OCI-LY1 (cell line): ENCODE measurements around the gene MAFG.
"Not testable (repeated sequence)": the region's sequence is repeated elsewhere in the genome, so short reads cannot be mapped to it uniquely, and the experiment has no call there.

ENCODE experiments used
- H2AFZ ChIP-seq: fragments of 200-600 bp; sonication (generic), shearing (Covaris generic); 2 replicates; pipeline ENCODE4 v1.6.0; 2014; ENCODE audit warnings: antibody characterized with exemption, mild to moderate bottlenecking, low read length
- H3F3A ChIP-seq: fragments of 200-600 bp; sonication (generic), shearing (Covaris generic); 2 replicates; pipeline ENCODE4 v1.6.0; 2014; ENCODE audit warnings: mild to moderate bottlenecking, antibody characterized with exemption, low read length, moderate library complexity; ENCODE audit not compliant: insufficient read depth
- H3K27ac ChIP-seq: fragments of 200-600 bp; sonication (generic); 2 replicates; pipeline ENCODE4 v1.5.1; 2014; ENCODE audit warnings: low read length, mixed run types, mild to moderate bottlenecking, low read depth; ENCODE audit not compliant: poor library complexity, severe bottlenecking
- H3K27me3 ChIP-seq: fragments of 200-600 bp; sonication (generic); 2 replicates; pipeline ENCODE4 v1.6.0; 2014; ENCODE audit warnings: antibody characterized with exemption, mild to moderate bottlenecking, low read length, moderate library complexity; ENCODE audit not compliant: insufficient read depth
- H3K36me3 ChIP-seq: fragments of 200-600 bp; sonication (generic); 2 replicates; pipeline ENCODE4 v1.6.1; 2014; ENCODE audit warnings: mild to moderate bottlenecking, antibody characterized with exemption, low read length, moderate library complexity, mixed read lengths; ENCODE audit not compliant: insufficient read depth
- H3K4me1 ChIP-seq: fragments of 200-600 bp; sonication (generic); 2 replicates; pipeline ENCODE4 v1.5.1; 2014; ENCODE audit warnings: mild to moderate bottlenecking, low read length, moderate library complexity; ENCODE audit not compliant: insufficient read depth, severe bottlenecking
- H3K4me2 ChIP-seq: fragments of 200-600 bp; sonication (generic), shearing (Covaris generic); 2 replicates; pipeline ENCODE4 v1.6.1; 2014; ENCODE audit warnings: low read length
- H3K4me3 ChIP-seq: fragments of 200-600 bp; sonication (generic); 2 replicates; pipeline ENCODE4 v1.5.1; 2014; ENCODE audit warnings: low read length, low read depth, mild to moderate bottlenecking, mixed read lengths; ENCODE audit not compliant: poor library complexity, severe bottlenecking
- H3K79me2 ChIP-seq: fragments of 200-600 bp; shearing (Covaris generic); 2 replicates; pipeline ENCODE4 v1.6.1; 2016; ENCODE audit warnings: mixed run types, low read length, mixed read lengths; ENCODE audit not compliant: insufficient read depth
- H3K9ac ChIP-seq: fragments of 200-600 bp; sonication (generic), shearing (Covaris generic); 2 replicates; pipeline ENCODE4 v1.6.1; 2014; ENCODE audit warnings: mild to moderate bottlenecking, low read length, mixed read lengths
- H3K9me2 ChIP-seq: fragments of 200-600 bp; sonication (generic), shearing (Covaris generic); 2 replicates; pipeline ENCODE4 v1.6.1; 2014; ENCODE audit warnings: low read depth, mild to moderate bottlenecking, low read length, mixed read lengths
- H3K9me3 ChIP-seq: fragments of 200-600 bp; shearing (Covaris generic); 2 replicates; pipeline ENCODE4 v1.6.1; 2014; ENCODE audit warnings: low read length, mixed read lengths
- H4K20me1 ChIP-seq: fragments of 200-600 bp; sonication (generic), shearing (Covaris generic); 2 replicates; pipeline ENCODE4 v1.6.0; 2016; ENCODE audit warnings: mild to moderate bottlenecking, low read length; ENCODE audit not compliant: insufficient read depth
- CTCF ChIP-seq: fragments of 200-600 bp; sonication (generic), shearing (Covaris generic); IDR thresholded peaks from 2 replicates; pipeline ENCODE4 v1.5.1; 2017; ENCODE audit warnings: mild to moderate bottlenecking, antibody characterized with exemption, low read length, moderate library complexity, mixed read lengths
- EZH2 ChIP-seq: fragments of 200-600 bp; sonication (generic), shearing (Covaris generic); IDR thresholded peaks from 2 replicates; pipeline ENCODE4 v1.8.0; 2017; ENCODE audit warnings: borderline replicate concordance, mixed run types, mild to moderate bottlenecking, antibody characterized with exemption, low read length, moderate library complexity, mixed read lengths

The MAFG gene

DNA sequence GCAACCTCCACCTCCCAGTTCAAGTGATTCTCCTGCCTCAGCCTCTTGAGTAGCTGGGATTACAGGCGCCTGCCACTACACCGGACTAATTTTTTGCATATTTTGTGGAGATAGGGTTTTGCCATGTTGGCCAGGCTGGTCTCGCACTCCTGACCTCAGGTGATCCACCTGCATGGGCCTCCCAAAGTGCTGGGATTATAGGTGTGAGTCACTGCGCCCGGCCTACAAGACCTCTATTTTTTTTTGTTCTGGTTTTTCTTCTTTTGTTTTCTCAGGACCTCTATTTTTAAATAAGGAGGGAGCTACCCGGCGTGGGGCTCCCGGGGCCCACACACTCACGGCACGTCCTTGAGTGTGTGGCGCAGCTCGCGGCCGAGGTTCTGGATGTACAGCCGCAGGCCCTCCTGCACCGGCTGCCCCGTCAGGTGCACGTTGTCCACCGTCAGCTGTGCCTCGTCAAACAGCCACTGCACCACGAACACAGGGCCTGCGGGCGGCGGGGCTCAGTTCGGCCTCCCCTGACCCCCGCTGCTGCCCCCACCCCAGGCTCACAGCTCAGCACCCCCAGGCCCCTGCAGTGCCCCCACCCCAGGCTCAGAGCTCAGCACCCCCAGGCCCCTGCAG, 27.6 kb upstream of the MAFG start:
- Histone ChIP-seq H3K4me2 (no peak overlapping the region), H3K9ac (no peak overlapping the region), H3K9me3 (no peaks in the 10 kb centered on the region), H3K36me3 (no peaks in the 10 kb centered on the region), H3K4me3 (no peak overlapping the region), H3K9me2 (no peaks in the 10 kb centered on the region), H4K20me1 (no peaks in the 10 kb centered on the region), H3K79me2 (no peaks in the 10 kb centered on the region), H3K27ac (no peak overlapping the region), H3K4me1 (peaks cover 9% of the 10 kb centered on the region), H2AFZ (no peak overlapping the region), H3F3A (no peaks in the 10 kb centered on the region), H3K27me3 (peaks cover 15% of the 10 kb centered on the region; the same call in 1 of the 2 replicates)
- no peak for TF ChIP-seq CTCF
- TF ChIP-seq EZH2, result no peak

DNA sequence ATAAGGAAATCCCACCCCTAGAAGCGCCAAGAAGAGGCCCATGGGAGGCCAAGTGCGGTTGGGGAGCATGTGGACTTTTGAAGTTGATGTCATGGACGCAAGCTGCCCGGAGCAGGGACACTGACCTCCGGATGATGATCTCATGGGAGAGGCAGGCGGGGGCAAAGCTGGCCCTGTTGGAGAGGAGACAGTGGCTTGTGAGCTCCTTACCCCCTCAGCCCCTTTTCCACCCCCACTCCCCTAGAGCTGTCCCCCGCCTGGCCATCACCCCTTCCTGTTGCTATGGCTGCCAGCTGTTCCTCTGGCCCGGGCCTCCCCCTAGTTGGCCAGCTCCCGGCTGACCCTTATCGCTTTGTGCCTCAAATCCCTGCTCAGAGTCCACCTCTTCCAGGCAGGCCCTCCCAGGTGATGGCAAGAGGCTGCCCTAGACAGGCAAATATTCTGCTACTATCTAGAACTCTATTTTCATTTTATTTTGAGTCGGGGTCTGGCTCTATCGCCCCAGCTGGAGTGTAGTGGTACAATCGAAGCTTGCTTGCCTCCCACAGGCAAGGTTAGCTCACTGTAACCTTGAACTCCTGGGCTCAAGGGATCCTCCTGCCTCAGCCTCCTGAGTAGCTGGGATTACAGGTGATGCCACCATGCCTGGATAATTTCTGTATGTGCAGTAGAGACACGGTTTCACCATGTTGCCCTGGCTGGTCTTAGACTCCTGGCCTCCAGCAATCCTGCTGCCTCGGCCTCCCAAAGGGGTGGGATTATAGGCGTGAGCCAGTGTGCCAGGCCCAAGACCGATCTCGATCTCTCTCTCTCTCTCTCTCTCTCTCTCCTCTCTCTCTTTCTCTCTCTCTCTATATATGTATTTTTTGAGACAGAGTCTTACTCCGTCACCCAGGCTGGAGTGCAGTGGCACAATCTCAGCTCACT, 26.9 kb upstream of the MAFG start:
- H3K4me2 ChIP-seq, result no peak overlapping the region
- no peaks in the 10 kb centered on the region for H3K79me2 ChIP-seq
- no peaks in the 10 kb centered on the region for H4K20me1 ChIP-seq
- H3K9me2 ChIP-seq, result no peaks in the 10 kb centered on the region
- no peaks in the 10 kb centered on the region for H3F3A ChIP-seq
- H3K27ac ChIP-seq, result no peak overlapping the region
- H3K4me3 ChIP-seq, result no peak overlapping the region
- TF ChIP-seq CTCF (no peak), EZH2 (no peak)
- peaks cover 3% of the 10 kb centered on the region for H3K4me1 ChIP-seq
- H2AFZ ChIP-seq, result no peak overlapping the region
- H3K9ac ChIP-seq, result no peak overlapping the region
- no peaks in the 10 kb centered on the region for H3K9me3 ChIP-seq
- H3K36me3 ChIP-seq, result no peaks in the 10 kb centered on the region
- H3K27me3 ChIP-seq, result peaks cover 14% of the 10 kb centered on the region; the same call in 1 of the 2 replicates

DNA sequence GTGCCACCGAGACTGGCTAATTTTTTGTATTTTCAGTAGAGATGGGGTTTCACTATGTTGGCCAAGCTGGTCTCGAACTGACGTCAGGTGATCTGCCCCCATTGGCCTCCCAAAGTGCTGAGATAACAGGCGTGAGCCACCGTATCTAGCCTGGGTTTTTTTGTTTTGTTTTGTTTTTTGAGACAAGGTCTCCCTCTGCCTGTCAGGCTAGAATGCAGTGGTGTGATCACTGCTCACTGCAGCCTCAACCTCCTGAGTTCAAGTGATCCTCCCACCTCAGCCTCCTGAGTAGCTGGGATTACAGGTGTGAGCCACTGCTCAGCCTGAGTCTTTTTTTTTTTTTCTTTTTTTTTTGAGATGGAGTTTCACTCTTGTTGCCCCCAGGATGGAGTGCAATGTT, 25.9 kb upstream of the MAFG start:
- H4K20me1 ChIP-seq, H3K36me3 ChIP-seq: not testable (repeated sequence)

More for the DNA sequence above, 25.9 kb upstream of the MAFG start:
- H3K79me2 ChIP-seq, H3F3A ChIP-seq, H3K4me1 ChIP-seq, H3K27ac ChIP-seq, H3K4me3 ChIP-seq, H3K9me2 ChIP-seq, H3K9ac ChIP-seq, H3K27me3 ChIP-seq, H3K4me2 ChIP-seq, H2AFZ ChIP-seq, H3K9me3 ChIP-seq: not testable (repeated sequence)
